Liver (tissue), 9 donors: ENCODE results near the gene HPGD. TPM values are rescaled to one million over a fixed set of nuclear protein-coding genes. Genes with fewer than 3 reads are reported as not detected.

Experiments used
- DNase-seq: peaks from one replicate; pipeline ENCODE4 v3.0.0-alpha.2; 2017; ENCODE audit warnings: low spot score
- H3K27ac ChIP-seq, 2 donors: one replicate each; pipeline ENCODE4 v1.7.0; 2013; ENCODE audit warnings: inconsistent platforms in 2 of 2, low read length in 2 of 2, control low read depth in 1 of 2, low read depth in 1 of 2, mild to moderate bottlenecking in 1 of 2
- H3K27me3 ChIP-seq, 4 donors: one replicate each; pipeline versions ENCODE4 v1.6.1 to v1.7.0; 2013; ENCODE audit warnings: low read length in 3 of 4, inconsistent platforms in 1 of 4, mild to moderate bottlenecking in 1 of 4, moderate library complexity in 1 of 4; ENCODE audit not compliant: control insufficient read depth in 4 of 4, insufficient read depth in 4 of 4
- H3K36me3 ChIP-seq, 4 donors: one replicate each; pipeline versions ENCODE4 v1.6.1 to v1.7.0; 2013; ENCODE audit warnings: low read length in 3 of 4, mild to moderate bottlenecking in 3 of 4, low read depth in 1 of 4, moderate library complexity in 1 of 4; ENCODE audit not compliant: control insufficient read depth in 4 of 4, insufficient read depth in 3 of 4
- H3K4me1 ChIP-seq, 4 donors: one replicate each; pipeline versions ENCODE4 v1.6.1 to v1.7.0; 2013; ENCODE audit warnings: low read length in 3 of 4, mild to moderate bottlenecking in 3 of 4, moderate library complexity in 1 of 4; ENCODE audit not compliant: control insufficient read depth in 4 of 4, insufficient read depth in 4 of 4
- H3K4me3 ChIP-seq, 3 donors: one replicate each; pipeline versions ENCODE4 v1.6.1 to v1.7.0; 2013; ENCODE audit warnings: low read length in 3 of 3, control low read depth in 1 of 3, low read depth in 1 of 3, mild to moderate bottlenecking in 1 of 3
- H3K9ac ChIP-seq, 2 donors: one replicate each; pipeline ENCODE4 v1.7.0; 2013; ENCODE audit warnings: low read length in 2 of 2, mild to moderate bottlenecking in 2 of 2, moderate library complexity in 2 of 2, control low read depth in 1 of 2, low read depth in 1 of 2
- H3K9me3 ChIP-seq, 4 donors: one replicate each; pipeline versions ENCODE4 v1.6.1 to v1.7.0; 2013; ENCODE audit warnings: low read length in 3 of 4; ENCODE audit not compliant: control insufficient read depth in 4 of 4
- FOXA1 ChIP-seq: IDR thresholded peaks from 2 replicates; pipeline ENCODE4 v1.6.1; 2016; ENCODE audit warnings: antibody characterized with exemption
- GABPA ChIP-seq, 2 donors: IDR thresholded peaks in 1 of 2; conservative IDR thresholded peaks in 1 of 2; 2 replicates each; pipeline ENCODE4 v1.6.1; 2016; ENCODE audit warnings: antibody characterized with exemption in 2 of 2, mild to moderate bottlenecking in 1 of 2, moderate library complexity in 1 of 2
- HNF4A ChIP-seq, 2 donors: conservative IDR thresholded peaks; 2 replicates each; pipeline ENCODE4 v1.6.1; 2016; ENCODE audit warnings: antibody characterized with exemption in 2 of 2, mild to moderate bottlenecking in 2 of 2
- MAX ChIP-seq: IDR thresholded peaks from 2 replicates; pipeline ENCODE4 v1.6.1; 2016; ENCODE audit warnings: antibody characterized with exemption
- RAD21 ChIP-seq, 2 donors: IDR thresholded peaks; 2 replicates each; pipeline ENCODE4 v1.6.1; 2016; ENCODE audit warnings: antibody characterized with exemption in 2 of 2, mild to moderate bottlenecking in 2 of 2
- RXRA ChIP-seq, 2 donors: IDR thresholded peaks; 2 replicates each; pipeline ENCODE4 v1.6.1; 2017 to 2018; ENCODE audit warnings: antibody characterized with exemption in 2 of 2, mild to moderate bottlenecking in 1 of 2
- TAF1 ChIP-seq: conservative IDR thresholded peaks from 2 replicates; pipeline ENCODE4 v1.6.1; 2016; ENCODE audit warnings: antibody characterized with exemption, mild to moderate bottlenecking
- YY1 ChIP-seq: IDR thresholded peaks from 2 replicates; pipeline ENCODE4 v1.6.1; 2016; ENCODE audit warnings: antibody characterized with exemption, mild to moderate bottlenecking
- ZBTB33 ChIP-seq: IDR thresholded peaks from 2 replicates; pipeline ENCODE4 v1.6.1; 2016; ENCODE audit warnings: antibody characterized with exemption
- WGBS: extraction: QIAGEN DNeasy Blood & Tissue Kit; methylation state at CpG from one replicate; pipeline ENCODE4 v1.1.7; 2013; 5-methylcytosine and 5-hydroxymethylcytosine counted together
- polyA plus RNA-seq, 2 donors: library from polyadenylated mRNA; stranded (reverse) in 1 of 2; unstranded in 1 of 2; fragments of 200-250 nt in 1 of 2; fragments of >200 nt in 1 of 2; fragmentation: Nextera tagmentation in 1 of 2; extraction: Ambion mirVana in 1 of 2; gene quantifications; one replicate each; pipeline versions ENCODE4 v1.2.1 to v1.2.3, GENCODE V29; 2013 to 2015
- total RNA-seq, 2 donors: library from RNA; depleted of rRNA; stranded (reverse); fragments of >200 nt; gene quantifications; one replicate each; pipeline ENCODE4 v1.2.3, GENCODE V29; 2014
- TF ChIP-seq, protein P1 (sequence below): fragments of 150-350 bp; IDR thresholded peaks from 2 replicates; pipeline ENCODE4 v1.5.1; 2017; ENCODE audit warnings: improper control_type of control experiment, low read depth, low read length; ENCODE audit not compliant: missing input control
- TF ChIP-seq, protein P2 (sequence below): IDR thresholded peaks from 2 replicates; pipeline ENCODE4 v1.6.1; 2016; ENCODE audit warnings: antibody characterized with exemption
- donor health status: healthy.
- donor health status: healthy.
- donor health status: healthy.
- donor health status: healthy.
- donor health status: healthy.

HPGD gene
- total and polyA plus RNA-seq, 4 donors: 7.9 to 113 (median 57.1) TPM

GRCh38 chr4:174505892-174506291, 16.4 kb downstream of the HPGD start:
- Histone ChIP-seq H3K4me1 (peaks cover 0 to 13% (median 4%) of the 10 kb centered on the region in 4 donors), H3K27ac (no peak overlapping the region), H3K4me3 (no peak overlapping the region), H3K36me3 (peaks cover 3 to 21% (median 14%) of the 10 kb centered on the region in 4 donors), H3K9me3 (no peaks in the 10 kb centered on the region), H3K27me3 (no peaks in the 10 kb centered on the region), H3K9ac (no peak overlapping the region)
- WGBS: 89% methylated on average over 4 of the region's 4 CpGs
- TF ChIP-seq FOXA1 (no peak), GABPA (IDR thresholded peaks at IDR 0.05 in 1 of 2, conservative IDR thresholded peaks at IDR 0.05 in 1 of 2) (no peak)
- TF ChIP-seq, protein P1, sequence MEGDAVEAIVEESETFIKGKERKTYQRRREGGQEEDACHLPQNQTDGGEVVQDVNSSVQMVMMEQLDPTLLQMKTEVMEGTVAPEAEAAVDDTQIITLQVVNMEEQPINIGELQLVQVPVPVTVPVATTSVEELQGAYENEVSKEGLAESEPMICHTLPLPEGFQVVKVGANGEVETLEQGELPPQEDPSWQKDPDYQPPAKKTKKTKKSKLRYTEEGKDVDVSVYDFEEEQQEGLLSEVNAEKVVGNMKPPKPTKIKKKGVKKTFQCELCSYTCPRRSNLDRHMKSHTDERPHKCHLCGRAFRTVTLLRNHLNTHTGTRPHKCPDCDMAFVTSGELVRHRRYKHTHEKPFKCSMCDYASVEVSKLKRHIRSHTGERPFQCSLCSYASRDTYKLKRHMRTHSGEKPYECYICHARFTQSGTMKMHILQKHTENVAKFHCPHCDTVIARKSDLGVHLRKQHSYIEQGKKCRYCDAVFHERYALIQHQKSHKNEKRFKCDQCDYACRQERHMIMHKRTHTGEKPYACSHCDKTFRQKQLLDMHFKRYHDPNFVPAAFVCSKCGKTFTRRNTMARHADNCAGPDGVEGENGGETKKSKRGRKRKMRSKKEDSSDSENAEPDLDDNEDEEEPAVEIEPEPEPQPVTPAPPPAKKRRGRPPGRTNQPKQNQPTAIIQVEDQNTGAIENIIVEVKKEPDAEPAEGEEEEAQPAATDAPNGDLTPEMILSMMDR: no peak
- DNase-seq: no peak

GRCh38 chr4:174505007-174505406, 17.3 kb downstream of the HPGD start:
- 39% methylated on average over 3 of the region's 3 CpGs for WGBS
- Histone ChIP-seq H3K9me3 (no peaks in the 10 kb centered on the region), H3K4me3 (no peak overlapping the region), H3K27ac (no peak overlapping the region), H3K4me1 (peaks cover 0 to 13% (median 4%) of the 10 kb centered on the region in 4 donors), H3K27me3 (no peaks in the 10 kb centered on the region), H3K9ac (no peak overlapping the region), H3K36me3 (peaks cover 3 to 21% (median 12%) of the 10 kb centered on the region in 4 donors)
- TF ChIP-seq, protein P2, sequence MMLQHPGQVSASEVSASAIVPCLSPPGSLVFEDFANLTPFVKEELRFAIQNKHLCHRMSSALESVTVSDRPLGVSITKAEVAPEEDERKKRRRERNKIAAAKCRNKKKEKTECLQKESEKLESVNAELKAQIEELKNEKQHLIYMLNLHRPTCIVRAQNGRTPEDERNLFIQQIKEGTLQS: no peak
- TF ChIP-seq HNF4A (conservative IDR thresholded peaks at IDR 0.05) (peak in 1 of 2 donors; percentile 17), YY1 (peak; percentile 23)
- no peak for DNase-seq

GRCh38 chr4:174503079-174503715, 19.1 kb downstream of the HPGD start:
- WGBS: 52% methylated on average over 3 of the region's 3 CpGs
- no peak overlapping the region for H3K27ac ChIP-seq
- no peak overlapping the region for H3K4me3 ChIP-seq
- peaks cover 1 to 19% (median 11%) of the 10 kb centered on the region in 4 donors for H3K36me3 ChIP-seq
- no peaks in the 10 kb centered on the region for H3K27me3 ChIP-seq
- TF ChIP-seq RXRA (IDR thresholded peaks at IDR 0.05): peak in 1 of 2 donors; percentile 11
- TF ChIP-seq MAX: no peak
- TF ChIP-seq FOXA1: no peak
- no peak for TF ChIP-seq RAD21 (IDR thresholded peaks at IDR 0.05)
- TF ChIP-seq ZBTB33: no peak
- no peak for TF ChIP-seq TAF1
- no peak for TF ChIP-seq GABPA (IDR thresholded peaks at IDR 0.05 in 1 of 2, conservative IDR thresholded peaks at IDR 0.05 in 1 of 2)
- TF ChIP-seq, protein P1: no peak
- H3K4me1 ChIP-seq: peaks cover 0 to 13% (median 5%) of the 10 kb centered on the region in 4 donors
- no peaks in the 10 kb centered on the region for H3K9me3 ChIP-seq
- DNase-seq: no peak
- no peak overlapping the region for H3K9ac ChIP-seq
